Type B pancreatic cell (in vitro differentiated cells): ENCODE results near the gene RBM19. TPM values are rescaled to one million over a fixed set of nuclear protein-coding genes. Genes with fewer than 3 reads are reported as not detected.

Experiments used
- DNase-seq: peaks from one replicate; pipeline ENCODE4 v3.0.0; 2021; ENCODE audit warnings: mixed read lengths; ENCODE audit not compliant: unreplicated experiment; ENCODE audit errors: extremely low spot score
- H3K27ac Mint-ChIP-seq: 2 replicates; pipeline ENCODE4 v1.8.0; 2021; ENCODE audit warnings: mild to moderate bottlenecking, mixed read lengths
- H3K27me3 Mint-ChIP-seq: 2 replicates; pipeline ENCODE4 v1.8.0; 2021; ENCODE audit warnings: mixed read lengths
- H3K36me3 Mint-ChIP-seq: 2 replicates; pipeline ENCODE4 v1.8.0; 2021; ENCODE audit warnings: mixed read lengths
- H3K4me1 Mint-ChIP-seq: one replicate; pipeline ENCODE4 v1.8.0; 2021; ENCODE audit warnings: mixed read lengths; ENCODE audit not compliant: unreplicated experiment
- H3K4me3 Mint-ChIP-seq: 2 replicates; pipeline ENCODE4 v1.8.0; 2021; ENCODE audit warnings: mild to moderate bottlenecking, mixed read lengths
- H3K9me3 Mint-ChIP-seq: 2 replicates; pipeline ENCODE4 v1.8.0; 2021; ENCODE audit warnings: mixed read lengths
- total RNA-seq: library from RNA; stranded (reverse); gene quantifications from 2 replicates; pipeline ENCODE4 v1.2.1, GENCODE V29; 2021; ENCODE audit warnings: low replicate concordance
- TF ChIP-seq, protein P1 (sequence below): fragments of 200-600 bp; sonication (generic); conservative IDR thresholded peaks from 2 replicates; pipeline ENCODE4 v1.5.0; 2021; ENCODE audit warnings: antibody characterized with exemption, mild to moderate bottlenecking

The RBM19 gene
- total RNA-seq, 1 donor from 2014 or later = 37.8 TPM

DNA sequence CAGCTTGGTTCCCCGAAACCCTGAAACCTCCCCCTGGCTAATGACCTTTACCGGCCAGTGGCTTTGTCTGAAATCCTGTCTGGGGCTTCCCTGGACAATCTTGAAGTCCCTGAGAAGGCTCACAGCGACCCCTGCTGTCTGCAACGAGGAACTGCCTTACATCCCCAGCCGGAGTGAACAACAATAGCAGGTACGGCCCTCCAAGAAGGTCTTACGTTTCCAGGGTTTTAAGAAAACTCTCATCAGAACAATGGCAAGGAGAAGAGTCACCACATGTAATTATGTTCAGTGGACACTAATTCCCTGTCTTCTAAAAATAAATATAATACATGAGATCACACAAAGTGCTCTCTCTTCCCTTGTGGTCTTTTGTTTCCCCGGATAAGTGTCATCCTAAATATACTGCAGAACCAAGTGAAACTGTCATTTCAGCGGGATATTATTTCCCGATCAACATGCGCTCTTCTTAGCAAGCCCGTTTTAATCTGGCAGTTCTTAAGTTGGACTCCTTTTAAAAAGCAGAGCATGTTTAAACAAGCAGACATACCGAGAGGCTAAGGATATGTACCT, 53.3 kb downstream of the RBM19 start:
- H3K36me3 Mint-ChIP-seq = peaks cover 4% of the 10 kb centered on the region
- TF ChIP-seq, protein P1, sequence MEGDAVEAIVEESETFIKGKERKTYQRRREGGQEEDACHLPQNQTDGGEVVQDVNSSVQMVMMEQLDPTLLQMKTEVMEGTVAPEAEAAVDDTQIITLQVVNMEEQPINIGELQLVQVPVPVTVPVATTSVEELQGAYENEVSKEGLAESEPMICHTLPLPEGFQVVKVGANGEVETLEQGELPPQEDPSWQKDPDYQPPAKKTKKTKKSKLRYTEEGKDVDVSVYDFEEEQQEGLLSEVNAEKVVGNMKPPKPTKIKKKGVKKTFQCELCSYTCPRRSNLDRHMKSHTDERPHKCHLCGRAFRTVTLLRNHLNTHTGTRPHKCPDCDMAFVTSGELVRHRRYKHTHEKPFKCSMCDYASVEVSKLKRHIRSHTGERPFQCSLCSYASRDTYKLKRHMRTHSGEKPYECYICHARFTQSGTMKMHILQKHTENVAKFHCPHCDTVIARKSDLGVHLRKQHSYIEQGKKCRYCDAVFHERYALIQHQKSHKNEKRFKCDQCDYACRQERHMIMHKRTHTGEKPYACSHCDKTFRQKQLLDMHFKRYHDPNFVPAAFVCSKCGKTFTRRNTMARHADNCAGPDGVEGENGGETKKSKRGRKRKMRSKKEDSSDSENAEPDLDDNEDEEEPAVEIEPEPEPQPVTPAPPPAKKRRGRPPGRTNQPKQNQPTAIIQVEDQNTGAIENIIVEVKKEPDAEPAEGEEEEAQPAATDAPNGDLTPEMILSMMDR = peak; percentile 96
- H3K27me3 Mint-ChIP-seq = no peaks in the 10 kb centered on the region
- H3K4me3 Mint-ChIP-seq = no peak overlapping the region
- peaks cover 9% of the 10 kb centered on the region for H3K4me1 Mint-ChIP-seq
- no peak overlapping the region for H3K27ac Mint-ChIP-seq
- no peaks in the 10 kb centered on the region for H3K9me3 Mint-ChIP-seq
- DNase-seq = peak; percentile 80

GRCh38 chr12:113911971-113912759, 54.0 kb downstream of the RBM19 start:
- TF ChIP-seq, protein P1 = no peak
- H3K27ac Mint-ChIP-seq = no peak overlapping the region
- H3K36me3 Mint-ChIP-seq = peaks cover 6% of the 10 kb centered on the region
- H3K4me1 Mint-ChIP-seq = peaks cover 9% of the 10 kb centered on the region
- no peaks in the 10 kb centered on the region for H3K9me3 Mint-ChIP-seq
- H3K4me3 Mint-ChIP-seq = no peak overlapping the region
- H3K27me3 Mint-ChIP-seq = no peaks in the 10 kb centered on the region
- no peak for DNase-seq

GRCh38 chr12:113910751-113911272, 55.3 kb downstream of the RBM19 start:
- Mint-ChIP-seq H3K27me3 (no peaks in the 10 kb centered on the region), H3K27ac (no peak overlapping the region), H3K4me1 (peaks cover 9% of the 10 kb centered on the region), H3K4me3 (no peak overlapping the region), H3K36me3 (peaks cover 14% of the 10 kb centered on the region), H3K9me3 (peaks cover 1% of the 10 kb centered on the region)
- DNase-seq = no peak
- TF ChIP-seq, protein P1 = no peak

DNA sequence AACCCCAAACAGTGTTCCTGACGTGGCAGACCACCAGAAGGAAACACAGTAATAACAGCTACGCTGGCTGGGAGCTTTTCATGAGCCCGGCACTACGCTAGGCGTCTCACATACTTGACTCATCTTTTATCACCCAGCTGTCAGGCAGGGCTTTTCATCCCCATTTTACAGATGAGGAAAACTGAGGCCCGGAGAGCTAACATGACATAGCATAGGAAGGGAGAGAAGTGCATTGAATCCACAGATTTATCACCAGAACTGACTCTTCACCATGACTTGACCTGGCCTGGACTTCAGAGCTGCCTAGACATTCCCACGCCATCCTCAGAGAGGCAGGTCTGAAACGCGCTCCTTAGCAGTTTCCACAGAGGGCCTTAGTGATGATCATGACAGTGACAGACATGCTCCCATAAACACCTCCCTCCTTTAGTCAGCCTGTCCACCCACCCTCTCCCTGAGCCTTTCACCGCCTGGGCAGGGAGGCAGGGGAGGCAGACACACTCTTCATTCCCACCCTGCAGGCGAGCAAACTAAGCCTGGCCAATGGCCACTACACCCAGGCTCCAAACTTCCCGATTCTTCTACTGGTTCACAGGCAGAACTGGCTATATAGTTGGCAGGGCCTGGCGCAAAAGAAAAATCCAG, 56.2 kb downstream of the RBM19 start:
- Mint-ChIP-seq H3K9me3 (peaks cover 4% of the 10 kb centered on the region), H3K4me3 (no peak overlapping the region), H3K4me1 (peaks cover 9% of the 10 kb centered on the region), H3K36me3 (peaks cover 14% of the 10 kb centered on the region), H3K27ac (no peak overlapping the region), H3K27me3 (no peaks in the 10 kb centered on the region)
- TF ChIP-seq, protein P1 = no peak
- DNase-seq = no peak

GRCh38 chr12:113908584-113909100, 57.5 kb downstream of the RBM19 start:
- Mint-ChIP-seq H3K9me3 (peaks cover 4% of the 10 kb centered on the region), H3K27me3 (no peaks in the 10 kb centered on the region), H3K4me1 (peaks cover 9% of the 10 kb centered on the region), H3K4me3 (no peak overlapping the region), H3K27ac (no peak overlapping the region), H3K36me3 (peaks cover 14% of the 10 kb centered on the region)
- DNase-seq = no peak
- TF ChIP-seq, protein P1 = no peak
